Stimulated activated CD8-positive, alpha-beta memory T cell treated with anti-CD3 and anti-CD28 coated beads, Interleukin-2, amount 100 ng/mL, for 1 hour (primary cell): ENCODE results near the gene MATK.

Experiments used
- DNase-seq, 2 donors: peaks; one replicate each; pipeline ENCODE4 v3.0.0-alpha.2; 2020; ENCODE audit warnings: low read depth in 2 of 2

Gene MATK

GRCh38 chr19:3790941-3791340, 4.8 kb upstream of the MATK start:
- DNase-seq: no peak

GRCh38 chr19:3790209-3790734, 4.1 kb upstream of the MATK start:
- no peak for DNase-seq

- DNase-seq: peak; percentile 10 to 20
Measured at GRCh38 chr19:3788996-3789778, 3.0 kb upstream of the MATK start.

DNA sequence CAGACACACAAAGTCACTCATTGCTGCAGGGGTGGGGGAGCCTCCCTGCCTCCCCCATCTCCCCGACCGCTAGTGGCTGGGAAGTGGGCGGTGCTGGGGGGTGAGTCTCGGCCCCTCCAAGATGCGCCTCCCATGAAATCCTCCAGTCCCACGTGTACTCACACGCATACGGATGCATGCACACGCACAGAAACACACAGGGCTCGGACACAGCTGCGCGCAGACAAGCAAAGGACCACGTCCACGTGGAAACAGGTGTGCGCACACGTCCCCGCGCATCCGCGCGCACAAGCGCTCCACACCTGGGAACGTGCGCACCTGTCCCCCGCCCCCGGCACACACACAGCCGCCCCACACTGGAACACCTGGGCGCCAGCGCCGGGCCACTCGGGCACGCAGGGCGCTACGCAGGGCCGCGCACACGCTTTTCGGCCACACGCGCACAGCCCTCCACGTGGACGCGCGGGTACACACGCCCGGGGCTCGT, 687 bp downstream of the MATK start:
- no peak for DNase-seq

- no peak for DNase-seq
Measured at GRCh38 chr19:3784607-3785450, 1.4 kb downstream of the MATK start.

GRCh38 chr19:3783660-3784584, 2.3 kb downstream of the MATK start:
- no peak for DNase-seq

DNA sequence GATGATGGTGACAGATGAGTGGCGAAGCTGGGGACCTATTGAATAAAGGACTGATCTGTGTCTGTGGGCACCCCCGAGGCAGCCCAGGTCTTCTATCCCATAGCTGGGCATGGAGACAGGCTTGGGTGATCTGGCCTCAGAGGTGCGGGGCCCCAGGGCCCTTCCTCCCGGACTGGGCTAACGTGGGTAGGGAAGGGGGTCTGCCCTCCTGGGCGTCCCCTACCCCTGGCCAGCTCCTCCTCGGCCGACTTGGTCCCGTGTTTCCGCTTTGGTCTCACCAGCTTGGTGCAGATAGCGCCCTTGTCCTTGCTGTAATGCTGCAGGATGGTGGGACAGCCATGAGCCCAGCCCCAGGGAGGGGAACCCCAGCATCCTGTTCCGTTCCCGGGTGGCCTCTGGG, 3.3 kb downstream of the MATK start:
- DNase-seq: no peak

DNA sequence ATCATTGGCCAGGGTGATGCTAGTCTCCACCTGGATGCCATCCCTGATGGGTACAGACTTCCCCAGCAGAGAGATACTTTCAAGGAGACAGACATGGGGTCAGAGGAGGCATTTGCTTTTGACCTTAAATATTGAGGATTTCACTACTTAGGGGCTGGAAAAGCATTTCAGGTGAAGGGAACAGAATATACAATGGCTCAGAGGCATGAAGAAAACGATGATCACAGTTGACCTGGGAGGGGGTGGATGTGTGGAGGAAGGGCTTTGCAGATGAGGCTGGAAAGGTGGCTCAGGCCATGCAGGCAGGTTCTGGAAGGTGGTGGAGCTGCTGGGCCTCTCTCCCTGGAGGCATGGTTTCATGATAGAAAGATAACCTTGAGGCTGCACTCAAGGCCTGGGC, 3.9 kb downstream of the MATK start:
- no peak for DNase-seq

DNA sequence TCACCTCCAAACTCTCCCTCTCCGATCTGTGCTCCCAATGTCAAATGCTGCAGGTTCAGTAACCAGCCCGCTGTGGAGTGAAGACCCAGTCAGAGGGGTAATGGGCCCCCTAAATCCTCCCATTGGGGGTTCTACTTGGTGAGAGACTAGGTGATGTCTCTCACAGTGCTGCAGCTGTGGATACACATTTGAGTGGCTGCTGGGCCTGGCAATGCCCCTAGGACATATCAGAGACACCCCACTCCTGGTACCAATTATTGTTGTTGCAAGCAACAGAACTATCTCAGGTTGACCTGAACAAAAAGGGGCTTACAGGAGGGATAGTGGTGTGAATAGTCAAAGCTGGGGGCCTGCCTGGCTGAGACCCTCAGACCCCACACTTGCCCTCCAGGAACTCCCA, 4.6 kb downstream of the MATK start:
- DNase-seq: no peak

DNA sequence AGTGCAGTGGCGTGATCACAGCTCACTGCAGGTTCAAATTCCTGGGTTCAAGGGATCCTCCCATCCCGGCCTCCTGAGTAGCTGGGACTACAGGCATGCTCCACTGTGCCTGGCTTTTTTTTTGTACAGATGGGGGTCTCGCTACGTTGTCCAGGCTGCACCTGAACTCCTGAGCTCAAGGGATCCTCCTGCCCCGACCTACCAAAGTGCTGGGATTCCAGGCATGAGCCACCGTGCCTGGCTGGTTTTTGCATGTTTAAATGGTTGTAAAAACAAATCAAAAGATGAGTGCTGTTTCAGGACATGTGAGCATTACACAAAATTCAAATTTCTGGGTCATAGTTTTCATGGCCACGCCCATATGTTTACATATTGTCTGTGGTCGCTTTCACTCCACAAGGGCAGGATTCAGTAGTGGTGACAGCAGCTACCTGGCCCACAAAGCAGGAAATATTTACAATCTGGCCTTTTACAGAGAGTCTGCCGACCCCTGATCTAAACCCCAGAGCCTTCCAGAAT, 5.3 kb downstream of the MATK start:
- DNase-seq: no peak

DNA sequence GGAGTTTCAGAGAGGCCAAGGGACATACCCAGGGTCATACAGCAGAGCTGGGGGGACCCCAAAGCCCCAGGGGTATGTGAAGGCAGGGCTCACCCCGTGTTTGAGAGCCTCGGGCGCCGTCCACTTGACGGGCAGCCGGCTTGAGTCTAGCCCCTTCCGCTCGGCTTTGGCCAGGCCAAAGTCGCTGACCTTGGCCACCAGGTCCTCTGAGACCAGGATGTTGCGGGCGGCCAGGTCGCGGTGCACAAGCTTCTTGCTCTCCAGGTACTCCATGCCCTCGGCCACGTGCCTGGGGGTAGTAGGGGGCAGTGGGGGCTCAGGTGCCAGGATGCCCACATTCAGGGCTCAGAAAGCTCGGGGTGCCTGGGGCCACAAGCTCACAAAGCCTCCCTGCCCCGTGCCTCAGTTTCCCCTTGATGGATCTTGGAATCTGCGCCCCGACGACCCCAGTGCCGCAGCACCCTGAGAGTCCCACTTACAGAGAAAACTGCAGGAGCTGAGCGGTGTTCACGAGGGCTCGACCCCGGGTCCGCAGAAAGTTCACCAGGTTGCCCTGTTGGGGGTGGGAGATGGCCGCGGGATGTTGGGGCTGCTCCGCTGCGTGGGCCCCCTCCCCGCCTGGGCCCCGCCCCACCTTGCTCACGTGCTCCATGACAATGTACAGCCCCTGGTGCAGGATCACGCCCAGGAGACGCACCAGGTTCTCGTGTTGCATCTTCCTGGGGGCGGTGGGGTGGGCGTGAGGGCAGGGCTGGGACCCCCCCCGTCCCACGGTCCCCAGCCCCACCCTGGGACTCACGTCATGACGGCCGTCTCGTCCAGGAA, 7.1 kb downstream of the MATK start:
- no peak for DNase-seq

DNA sequence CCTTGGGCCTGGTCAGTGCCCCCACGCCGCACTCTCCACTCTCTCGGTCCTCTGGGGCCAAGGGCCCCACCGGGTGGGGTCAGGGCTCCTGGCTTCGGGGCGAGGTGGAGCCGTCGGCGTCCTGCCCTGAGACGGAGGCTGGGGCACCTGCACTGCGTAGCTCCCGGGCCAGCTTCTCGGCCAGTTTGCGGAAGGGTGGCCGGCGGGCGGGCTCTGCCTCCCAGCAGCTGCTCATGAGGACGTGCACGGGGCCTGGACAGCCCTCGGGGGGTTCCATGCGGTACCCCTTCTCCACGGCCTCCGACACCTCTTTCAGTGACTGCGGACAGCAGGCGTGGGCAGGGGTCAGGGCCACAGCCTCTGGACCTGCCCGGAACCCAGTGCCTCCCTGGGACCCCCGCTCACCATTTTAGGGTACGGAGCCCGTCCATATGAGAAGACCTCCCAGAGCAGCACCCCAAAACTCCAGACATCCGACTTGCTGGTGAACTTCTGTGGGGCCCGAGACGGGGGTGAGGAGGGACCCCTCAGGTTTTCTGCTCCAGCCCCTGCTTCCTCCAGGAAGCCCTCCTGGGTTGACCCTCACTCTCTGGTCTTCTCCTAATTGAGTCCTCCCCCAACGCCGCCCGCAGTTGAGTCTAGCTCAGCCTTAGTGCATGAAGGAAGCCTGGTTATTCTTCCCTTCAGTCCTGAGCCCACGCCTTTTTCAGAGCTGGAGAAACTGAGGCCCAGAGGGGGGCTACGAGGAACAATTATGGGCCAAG, 7.9 kb downstream of the MATK start:
- DNase-seq: no peak

DNA sequence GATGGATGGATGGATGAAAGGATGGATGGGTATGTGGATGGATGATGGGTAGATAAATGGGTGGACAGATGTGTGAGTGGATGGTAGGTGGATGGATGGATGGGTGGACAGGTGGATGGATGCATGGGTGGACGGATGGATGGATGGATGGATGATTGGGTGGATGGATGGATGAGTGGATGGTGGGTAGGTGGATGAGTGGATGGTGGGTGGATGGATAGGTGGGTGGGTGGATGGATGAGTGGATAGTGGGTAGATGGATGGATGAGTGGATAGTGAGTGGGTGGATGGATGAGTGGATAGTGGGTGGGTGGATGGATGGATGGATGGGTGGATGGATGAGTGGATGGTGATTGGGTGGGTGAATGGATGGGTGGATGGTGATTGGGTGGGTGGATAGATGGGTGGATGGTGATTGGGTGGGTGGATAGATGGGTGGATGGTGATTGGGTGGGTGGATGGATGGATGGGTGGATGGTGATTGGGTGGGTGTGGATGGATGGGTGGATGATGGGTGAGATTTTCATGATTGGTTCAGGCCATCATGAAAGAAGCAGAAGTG, 9.6 kb downstream of the MATK start:
- no peak for DNase-seq

DNA sequence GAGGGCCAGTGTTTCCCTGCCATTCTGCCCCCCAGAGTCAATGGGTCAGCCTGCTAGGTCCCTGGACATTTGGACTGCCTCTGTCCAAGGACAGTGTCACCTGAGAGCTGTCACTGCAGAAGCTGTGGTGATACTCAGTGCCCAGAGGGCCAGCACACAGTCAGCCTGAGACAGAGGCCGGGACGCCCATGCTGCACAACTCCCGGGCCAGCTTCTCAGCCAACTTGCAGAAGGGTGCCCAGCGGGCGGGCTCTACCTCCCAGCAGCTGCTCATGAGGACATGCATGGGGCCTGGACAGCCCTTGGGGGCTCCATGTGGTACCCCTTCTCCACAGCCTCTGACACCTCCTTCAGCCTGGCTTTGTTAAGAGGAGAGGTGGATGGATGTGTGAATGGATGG, 10.3 kb downstream of the MATK start:
- DNase-seq: no peak

- DNase-seq: no peak
Measured at GRCh38 chr19:3775374-3775711, 10.8 kb downstream of the MATK start.

- no peak for DNase-seq
Measured at GRCh38 chr19:3774621-3775373, 11.4 kb downstream of the MATK start.

GRCh38 chr19:3773814-3774515, 12.2 kb downstream of the MATK start:
- DNase-seq: no peak

GRCh38 chr19:3771906-3772455, 14.2 kb downstream of the MATK start, which contains the start of gene RAX2:
TSS of gene RAX2 (minus strand) at chr19:3772228. CDS start at chr19:3771742, 486 bp downstream.
- DNase-seq: no peak
